GM21515 (cell line): ENCODE results near the gene DDX10.
A peak's percentile ranks its signal among the peaks of the same experiment; 100 is the strongest.
"Not testable (repeated sequence)": the region's sequence is repeated elsewhere in the genome, so short reads cannot be mapped to it uniquely, and the experiment has no call there.

Experiments
- ATAC-seq: cut with Tn5 transposase; IDR thresholded peaks from one replicate; pipeline ENCODE4 v1.9.1; 2021; ENCODE audit not compliant: unreplicated experiment

Gene DDX10

GRCh38 chr11:108713076-108713790 lies 48.4 kb downstream of the DDX10 start:
- ATAC-seq: peak; percentile 65

GRCh38 chr11:108715239-108715638 lies 50.4 kb downstream of the DDX10 start:
- ATAC-seq: no peak

GRCh38 chr11:108718466-108718865 lies 53.6 kb downstream of the DDX10 start:
- no peak for ATAC-seq

GRCh38 chr11:108724974-108725689 lies 60.3 kb downstream of the DDX10 start:
- no peak for ATAC-seq

GRCh38 chr11:108726077-108726800 lies 61.4 kb downstream of the DDX10 start:
- no peak for ATAC-seq

GRCh38 chr11:108727665-108728064 lies 62.8 kb downstream of the DDX10 start:
- ATAC-seq: no peak

- no peak for ATAC-seq
These were observed 64.5 kb downstream of the DDX10 start for GRCh38 chr11:108729227-108729871.

GRCh38 chr11:108732395-108732794 lies 67.5 kb downstream of the DDX10 start:
- no peak for ATAC-seq

- peak; percentile 87 for ATAC-seq
These were observed 68.7 kb downstream of the DDX10 start for GRCh38 chr11:108733479-108734116.

- no peak for ATAC-seq
These were observed 69.4 kb downstream of the DDX10 start for GRCh38 chr11:108734283-108734682.

- ATAC-seq: no peak
These were observed 70.2 kb downstream of the DDX10 start for GRCh38 chr11:108734956-108735559.

GRCh38 chr11:108740132-108740531 lies 75.3 kb downstream of the DDX10 start:
- ATAC-seq: not testable (repeated sequence)

GRCh38 chr11:108743851-108744250 lies 79.0 kb downstream of the DDX10 start:
- ATAC-seq: no peak

GRCh38 chr11:108748968-108749367 lies 84.1 kb downstream of the DDX10 start:
- ATAC-seq: no peak

- ATAC-seq: peak; percentile 54
These were observed 86.6 kb downstream of the DDX10 start for GRCh38 chr11:108751444-108751843.

- ATAC-seq: no peak
These were observed 87.5 kb downstream of the DDX10 start for GRCh38 chr11:108752297-108752751.

GRCh38 chr11:108754901-108755625 lies 90.2 kb downstream of the DDX10 start:
- no peak for ATAC-seq

GRCh38 chr11:108757630-108758029 lies 92.8 kb downstream of the DDX10 start:
- ATAC-seq: no peak

- ATAC-seq: no peak
These were observed 93.6 kb downstream of the DDX10 start for GRCh38 chr11:108758458-108758857.
